HEK293 (cell line): ENCODE results near the gene EXO5.
"Not testable (repeated sequence)": the region's sequence is repeated elsewhere in the genome, so short reads cannot be mapped to it uniquely, and the experiment has no call there.

Source experiments
- CTCF ChIA-PET: fragments of 350-600 bp; formaldehyde crosslinking; extraction: SDS; loops from one replicate; lab custom pipeline; 2021; ENCODE audit warnings: antibody characterized with exemption; lab: Yijun Ruan, JAX
- POLR2A ChIA-PET: fragments of 300-600 bp; formaldehyde crosslinking; extraction: SDS; loops from one replicate; lab custom pipeline; 2020; ENCODE audit warnings: antibody characterized with exemption, inconsistent platforms; lab: Yijun Ruan, JAX
- H3K27ac ChIP-seq: fragments of 200-500 bp; sonication (Bioruptor generic); 2 replicates; pipeline ENCODE4 v1.5.1; 2014; ENCODE audit warnings: low read depth, low read length, control low read depth, inconsistent platforms; ENCODE audit errors: extremely low read depth
- H3K36me3 ChIP-seq, 2 experiments: fragments of 200-500 bp in 1 of 2; sonication (Bioruptor generic) in 1 of 2; 1 replicate in 1 of 2; 2 replicates in 1 of 2; pipeline ENCODE4 v1.5.1; 2014 to 2017; ENCODE audit warnings: inconsistent platforms in 2 of 2, low read length in 2 of 2; ENCODE audit not compliant: control insufficient read depth in 2 of 2, insufficient read depth in 1 of 2
- H3K4me1 ChIP-seq: fragments of 200-500 bp; sonication (Bioruptor generic); 2 replicates; pipeline ENCODE4 v1.5.1; 2014; ENCODE audit warnings: mild to moderate bottlenecking, low read length, inconsistent platforms; ENCODE audit not compliant: control insufficient read depth, insufficient read depth
- H3K4me3 ChIP-seq: 2 replicates; pipeline ENCODE4 v1.5.1; 2011; ENCODE audit warnings: low read depth, mild to moderate bottlenecking, control low read depth, low read length, moderate library complexity
- H3K9me3 ChIP-seq: fragments of 200-500 bp; sonication (Bioruptor generic); 2 replicates; pipeline ENCODE4 v1.5.1; 2014; ENCODE audit warnings: low read depth, low read length, inconsistent platforms; ENCODE audit not compliant: control insufficient read depth, insufficient read depth
- PRDM1 ChIP-seq: fragments of 450-650 bp; formaldehyde crosslinking; IDR thresholded peaks from 2 replicates; pipeline ENCODE4; 2016; ENCODE audit warnings: missing biosample characterization, missing genetic modification characterization
- SETDB1 ChIP-seq: IDR thresholded peaks from one replicate; pipeline ENCODE4 v1.6.1; 2017; ENCODE audit warnings: mild to moderate bottlenecking, low read length, moderate library complexity, mixed read lengths; ENCODE audit not compliant: insufficient read length
- TRIM28 ChIP-seq: IDR thresholded peaks from 2 replicates; pipeline ENCODE4 v1.6.1; 2011; ENCODE audit warnings: low read length, control low read depth, borderline replicate concordance
- ZBTB20 ChIP-seq: fragments of 450-650 bp; formaldehyde crosslinking; IDR thresholded peaks from 2 replicates; pipeline ENCODE4 v1.5.1; 2016; ENCODE audit warnings: missing biosample characterization, missing genetic modification characterization
- ZFP37 ChIP-seq: fragments of 450-650 bp; formaldehyde crosslinking; IDR thresholded peaks from 2 replicates; pipeline ENCODE4 v1.5.1; 2016; ENCODE audit warnings: missing biosample characterization, missing genetic modification characterization
- ZNF138 ChIP-seq: fragments of 450-650 bp; formaldehyde crosslinking; IDR thresholded peaks from 2 replicates; pipeline ENCODE4 v1.5.1; 2016; ENCODE audit warnings: missing biosample characterization, missing genetic modification characterization, borderline replicate concordance
- ZNF184 ChIP-seq: fragments of 450-650 bp; IDR thresholded peaks from 2 replicates; pipeline ENCODE4 v1.5.1; 2018; ENCODE audit warnings: missing biosample characterization, mild to moderate bottlenecking, missing genetic modification characterization
- ZNF274 ChIP-seq, 2 experiments: fragments of 200-500 bp in 1 of 2; fragments of 450-650 bp in 1 of 2; sonication (Bioruptor generic) in 1 of 2; formaldehyde crosslinking in 1 of 2; IDR thresholded peaks; 2 replicates each; pipeline versions ENCODE4 v1.5.1 to v1.6.1; 2014 to 2016; ENCODE audit warnings: borderline replicate concordance in 1 of 2, inconsistent platforms in 1 of 2, low read length in 1 of 2, missing biosample characterization in 1 of 2, missing genetic modification characterization in 1 of 2
- ZNF48 ChIP-seq: fragments of 450-650 bp; formaldehyde crosslinking; IDR thresholded peaks from 2 replicates; pipeline ENCODE4 v1.5.1; 2016; ENCODE audit warnings: missing biosample characterization, missing genetic modification characterization
- ZNF501 ChIP-seq: fragments of 450-650 bp; formaldehyde crosslinking; IDR thresholded peaks from 2 replicates; pipeline ENCODE4 v1.5.1; 2016; ENCODE audit warnings: missing biosample characterization, missing genetic modification characterization
- ZNF571 ChIP-seq: fragments of 450-650 bp; formaldehyde crosslinking; IDR thresholded peaks from 2 replicates; pipeline ENCODE4 v1.5.0; 2017; ENCODE audit warnings: missing biosample characterization, missing genetic modification characterization
- ZNF624 ChIP-seq: fragments of 450-650 bp; formaldehyde crosslinking; IDR thresholded peaks from 2 replicates; pipeline ENCODE4 v1.5.1; 2017; ENCODE audit warnings: missing biosample characterization, missing genetic modification characterization
- ZNF654 ChIP-seq: fragments of 450-650 bp; formaldehyde crosslinking; IDR thresholded peaks from 2 replicates; pipeline ENCODE4 v1.5.1; 2016; ENCODE audit warnings: low read depth, missing biosample characterization, missing genetic modification characterization
- ZNF76 ChIP-seq: fragments of 450-650 bp; formaldehyde crosslinking; IDR thresholded peaks from 2 replicates; pipeline ENCODE4; 2016; ENCODE audit warnings: low read depth, missing biosample characterization, missing genetic modification characterization, borderline replicate concordance
- TF ChIP-seq, protein P1 (sequence below): fragments of 450-650 bp; formaldehyde crosslinking; IDR thresholded peaks from 2 replicates; pipeline ENCODE4 v1.5.1; 2016; ENCODE audit warnings: missing biosample characterization, missing genetic modification characterization
- TF ChIP-seq, protein P2 (sequence below): fragments of 450-650 bp; formaldehyde crosslinking; conservative IDR thresholded peaks from 2 replicates; pipeline ENCODE4 v1.5.1; 2016; ENCODE audit warnings: low read depth, missing biosample characterization, missing genetic modification characterization
- TF ChIP-seq, protein P3 (sequence below): fragments of 450-650 bp; formaldehyde crosslinking; IDR thresholded peaks from 2 replicates; pipeline ENCODE4 v1.5.1; 2016; ENCODE audit warnings: missing biosample characterization, missing genetic modification characterization

EXO5 gene

DNA sequence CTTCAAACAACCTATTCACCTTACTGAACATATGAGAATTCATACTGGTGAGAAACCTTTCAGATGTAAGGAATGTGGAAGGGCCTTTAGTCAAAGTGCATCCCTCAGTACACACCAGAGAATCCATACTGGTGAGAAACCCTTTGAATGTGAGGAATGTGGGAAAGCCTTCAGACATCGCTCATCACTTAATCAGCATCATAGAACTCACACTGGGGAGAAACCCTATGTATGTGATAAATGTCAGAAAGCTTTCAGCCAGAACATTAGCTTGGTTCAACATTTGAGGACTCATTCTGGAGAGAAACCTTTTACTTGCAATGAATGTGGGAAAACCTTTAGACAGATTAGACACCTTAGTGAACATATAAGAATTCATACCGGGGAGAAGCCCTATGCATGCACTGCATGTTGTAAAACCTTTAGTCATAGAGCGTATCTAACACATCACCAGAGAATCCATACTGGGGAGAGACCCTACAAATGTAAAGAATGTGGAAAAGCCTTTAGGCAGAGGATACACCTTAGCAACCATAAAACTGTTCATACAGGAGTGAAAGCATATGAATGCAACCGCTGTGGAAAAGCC is 13.2 kb upstream of the EXO5 start:
- no peak overlapping the region for H3K27ac ChIP-seq
- H3K9me3 ChIP-seq, result peaks cover 2% of the 10 kb centered on the region; the same call in 1 of the 2 replicates
- H3K4me1 ChIP-seq, result no peaks in the 10 kb centered on the region
- peak; percentile 99 for TF ChIP-seq TRIM28
- TF ChIP-seq SETDB1, result peak; percentile 100
- TF ChIP-seq ZNF571 (tag by site-specific recombination), result no peak
- TF ChIP-seq ZNF274 (IDR thresholded peaks at IDR 0.05; ENCODE audit: low read length), result no peak
- TF ChIP-seq ZNF274 (tag by site-specific recombination; IDR thresholded peaks at IDR 0.05; ENCODE audit: borderline replicate concordance), result peak; percentile 96
- H3K36me3 ChIP-seq, result peaks cover 0 to 74% of the 10 kb centered on the region in 2 experiments
- ChIA-PET POLR2A (no interaction called here), CTCF (no interaction called here)
- no peak overlapping the region for H3K4me3 ChIP-seq

DNA sequence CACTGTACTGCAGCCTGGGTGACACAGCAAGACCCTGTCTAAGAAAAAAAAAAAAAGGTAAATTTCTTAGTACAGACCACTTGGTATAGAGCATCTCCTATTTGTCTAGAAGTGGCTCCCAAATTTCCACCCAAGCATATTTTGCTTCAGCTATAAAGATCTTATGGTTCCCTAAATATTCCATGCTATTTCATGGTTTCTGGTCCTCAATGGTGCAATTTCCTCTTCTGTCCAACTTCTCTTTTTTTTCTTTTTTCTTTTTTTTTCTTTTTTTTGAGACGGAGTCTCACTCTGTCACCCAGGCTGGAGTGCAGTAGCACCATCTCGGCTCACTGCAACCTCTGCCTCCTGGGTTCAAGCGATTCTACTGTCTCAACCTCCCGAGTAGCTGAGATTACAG is 5.9 kb upstream of the EXO5 start:
- H3K4me3 ChIP-seq, H3K9me3 ChIP-seq, CTCF ChIA-PET, H3K27ac ChIP-seq, H3K4me1 ChIP-seq: not testable (repeated sequence)
- peaks cover 0 to 19% of the 10 kb centered on the region in 2 experiments; a peak in 2 of 3 replicates for H3K36me3 ChIP-seq
- POLR2A ChIA-PET, result interaction anchor here (1.1 kb wide), 1 partner anchor 160 kb away, joined by 3 read pairs; no protein-coding TSS in a partner anchor

DNA sequence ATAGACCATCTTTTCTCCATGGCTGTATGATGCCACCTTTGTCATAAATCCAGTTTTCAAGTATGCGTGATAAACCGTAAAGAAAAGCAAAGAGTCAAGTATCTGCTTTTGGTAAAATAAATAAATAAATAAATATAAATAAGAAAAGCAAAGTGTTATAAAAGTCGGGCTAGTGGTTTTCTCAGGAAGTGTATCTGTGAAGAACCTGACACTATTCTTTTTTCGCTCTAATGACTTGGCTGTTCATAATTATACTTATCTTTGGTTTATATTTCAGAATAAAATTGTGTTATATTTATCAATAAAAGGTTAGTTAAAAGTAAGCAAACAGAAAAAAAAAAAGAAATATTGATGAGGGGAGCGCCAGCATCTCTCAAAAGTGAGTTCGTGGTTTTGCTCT is 594 bp upstream of the EXO5 start:
- H3K27ac ChIP-seq, result peak overlapping the region; percentile 26; the same call in 1 of the 2 replicates
- no peaks in the 10 kb centered on the region; the same call in 1 of the 2 replicates for H3K9me3 ChIP-seq
- TF ChIP-seq ZNF624, result no peak
- TF ChIP-seq ZFP37, result no peak
- peak overlapping the region; percentile 69 for H3K4me3 ChIP-seq
- POLR2A ChIA-PET, result interaction anchor here (0.7 to 2.2 kb wide), 7 partner anchors 9 to 472 kb away, joined by 3 to 17 read pairs (median 3); partner anchors contain the start of genes ZFP69, ZFP69B and ZNF684
- no peaks in the 10 kb centered on the region for H3K4me1 ChIP-seq
- CTCF ChIA-PET, result interaction anchor here (1.6 kb wide), 1 partner anchor 24 kb away, joined by 4 read pairs; no protein-coding TSS in a partner anchor
- H3K36me3 ChIP-seq, result peaks cover 0 to 33% of the 10 kb centered on the region in 2 experiments; a peak in 2 of 3 replicates

DNA sequence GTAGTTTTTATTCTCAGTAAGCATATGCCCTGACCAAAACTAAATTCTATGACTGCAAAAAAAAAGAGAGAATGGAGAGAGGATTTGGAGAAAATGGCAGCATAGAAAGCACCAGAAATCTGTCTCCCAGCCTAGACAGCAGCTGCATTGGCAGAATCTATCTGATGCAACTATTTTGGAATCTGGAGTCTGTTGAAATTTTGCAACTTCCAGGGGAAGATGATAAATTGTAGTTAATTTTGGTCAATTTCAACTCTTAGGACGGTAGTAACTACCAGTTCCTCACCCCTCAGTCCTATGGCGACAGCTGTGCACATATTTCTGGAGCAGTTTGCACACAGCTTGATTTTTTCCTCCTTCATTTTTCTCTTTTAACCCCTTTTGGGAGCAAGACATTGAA is 10.9 kb downstream of the EXO5 start:
- H3K9me3 ChIP-seq, result 0 out of 2 replicates have a peak, but pooled peaks cover 2% of the 10 kb centered on the region
- CTCF ChIA-PET, result no interaction called here
- TF ChIP-seq ZNF654 (tag by site-specific recombination) (no peak), ZNF138 (tag by site-specific recombination) (no peak), ZNF184 (no peak), ZNF501 (tag by site-specific recombination) (no peak), ZNF48 (no peak), PRDM1 (tag by site-specific recombination) (no peak), ZNF76 (tag by site-specific recombination) (no peak), ZBTB20 (tag by site-specific recombination) (no peak)
- TF ChIP-seq, protein P1, sequence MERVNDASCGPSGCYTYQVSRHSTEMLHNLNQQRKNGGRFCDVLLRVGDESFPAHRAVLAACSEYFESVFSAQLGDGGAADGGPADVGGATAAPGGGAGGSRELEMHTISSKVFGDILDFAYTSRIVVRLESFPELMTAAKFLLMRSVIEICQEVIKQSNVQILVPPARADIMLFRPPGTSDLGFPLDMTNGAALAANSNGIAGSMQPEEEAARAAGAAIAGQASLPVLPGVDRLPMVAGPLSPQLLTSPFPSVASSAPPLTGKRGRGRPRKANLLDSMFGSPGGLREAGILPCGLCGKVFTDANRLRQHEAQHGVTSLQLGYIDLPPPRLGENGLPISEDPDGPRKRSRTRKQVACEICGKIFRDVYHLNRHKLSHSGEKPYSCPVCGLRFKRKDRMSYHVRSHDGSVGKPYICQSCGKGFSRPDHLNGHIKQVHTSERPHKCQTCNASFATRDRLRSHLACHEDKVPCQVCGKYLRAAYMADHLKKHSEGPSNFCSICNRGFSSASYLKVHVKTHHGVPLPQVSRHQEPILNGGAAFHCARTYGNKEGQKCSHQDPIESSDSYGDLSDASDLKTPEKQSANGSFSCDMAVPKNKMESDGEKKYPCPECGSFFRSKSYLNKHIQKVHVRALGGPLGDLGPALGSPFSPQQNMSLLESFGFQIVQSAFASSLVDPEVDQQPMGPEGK, result no peak
- TF ChIP-seq, protein P2, sequence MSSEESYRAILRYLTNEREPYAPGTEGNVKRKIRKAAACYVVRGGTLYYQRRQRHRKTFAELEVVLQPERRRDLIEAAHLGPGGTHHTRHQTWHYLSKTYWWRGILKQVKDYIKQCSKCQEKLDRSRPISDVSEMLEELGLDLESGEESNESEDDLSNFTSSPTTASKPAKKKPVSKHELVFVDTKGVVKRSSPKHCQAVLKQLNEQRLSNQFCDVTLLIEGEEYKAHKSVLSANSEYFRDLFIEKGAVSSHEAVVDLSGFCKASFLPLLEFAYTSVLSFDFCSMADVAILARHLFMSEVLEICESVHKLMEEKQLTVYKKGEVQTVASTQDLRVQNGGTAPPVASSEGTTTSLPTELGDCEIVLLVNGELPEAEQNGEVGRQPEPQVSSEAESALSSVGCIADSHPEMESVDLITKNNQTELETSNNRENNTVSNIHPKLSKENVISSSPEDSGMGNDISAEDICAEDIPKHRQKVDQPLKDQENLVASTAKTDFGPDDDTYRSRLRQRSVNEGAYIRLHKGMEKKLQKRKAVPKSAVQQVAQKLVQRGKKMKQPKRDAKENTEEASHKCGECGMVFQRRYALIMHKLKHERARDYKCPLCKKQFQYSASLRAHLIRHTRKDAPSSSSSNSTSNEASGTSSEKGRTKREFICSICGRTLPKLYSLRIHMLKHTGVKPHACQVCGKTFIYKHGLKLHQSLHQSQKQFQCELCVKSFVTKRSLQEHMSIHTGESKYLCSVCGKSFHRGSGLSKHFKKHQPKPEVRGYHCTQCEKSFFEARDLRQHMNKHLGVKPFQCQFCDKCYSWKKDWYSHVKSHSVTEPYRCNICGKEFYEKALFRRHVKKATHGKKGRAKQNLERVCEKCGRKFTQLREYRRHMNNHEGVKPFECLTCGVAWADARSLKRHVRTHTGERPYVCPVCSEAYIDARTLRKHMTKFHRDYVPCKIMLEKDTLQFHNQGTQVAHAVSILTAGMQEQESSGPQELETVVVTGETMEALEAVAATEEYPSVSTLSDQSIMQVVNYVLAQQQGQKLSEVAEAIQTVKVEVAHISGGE, result no peak
- TF ChIP-seq, protein P3, sequence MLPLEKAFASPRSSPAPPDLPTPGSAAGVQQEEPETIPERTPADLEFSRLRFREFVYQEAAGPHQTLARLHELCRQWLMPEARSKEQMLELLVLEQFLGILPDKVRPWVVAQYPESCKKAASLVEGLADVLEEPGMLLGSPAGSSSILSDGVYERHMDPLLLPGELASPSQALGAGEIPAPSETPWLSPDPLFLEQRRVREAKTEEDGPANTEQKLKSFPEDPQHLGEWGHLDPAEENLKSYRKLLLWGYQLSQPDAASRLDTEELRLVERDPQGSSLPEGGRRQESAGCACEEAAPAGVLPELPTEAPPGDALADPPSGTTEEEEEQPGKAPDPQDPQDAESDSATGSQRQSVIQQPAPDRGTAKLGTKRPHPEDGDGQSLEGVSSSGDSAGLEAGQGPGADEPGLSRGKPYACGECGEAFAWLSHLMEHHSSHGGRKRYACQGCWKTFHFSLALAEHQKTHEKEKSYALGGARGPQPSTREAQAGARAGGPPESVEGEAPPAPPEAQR, result no peak
- TF ChIP-seq, all 188 proteins: peak for 0
- Histone ChIP-seq H3K4me3 (no peak overlapping the region), H3K4me1 (no peaks in the 10 kb centered on the region), H3K27ac (no peak overlapping the region), H3K36me3 (peaks cover 0 to 14% of the 10 kb centered on the region in 2 experiments; a peak in 1 of 3 replicates)
- POLR2A ChIA-PET, result interaction anchor here (1.2 to 1.3 kb wide), 2 partner anchors 11 to 12 kb away, joined by 3 read pairs; partner anchors contain the start of genes EXO5 and ZNF684
